ENCODE data around the gene WASHC4. TPM values are rescaled to one million over a fixed set of nuclear protein-coding genes. Genes with fewer than 3 reads are reported as not detected.

Gene WASHC4
- total RNA-seq, 1 experiment from 2014 or later, result 42.9 TPM

DNA sequence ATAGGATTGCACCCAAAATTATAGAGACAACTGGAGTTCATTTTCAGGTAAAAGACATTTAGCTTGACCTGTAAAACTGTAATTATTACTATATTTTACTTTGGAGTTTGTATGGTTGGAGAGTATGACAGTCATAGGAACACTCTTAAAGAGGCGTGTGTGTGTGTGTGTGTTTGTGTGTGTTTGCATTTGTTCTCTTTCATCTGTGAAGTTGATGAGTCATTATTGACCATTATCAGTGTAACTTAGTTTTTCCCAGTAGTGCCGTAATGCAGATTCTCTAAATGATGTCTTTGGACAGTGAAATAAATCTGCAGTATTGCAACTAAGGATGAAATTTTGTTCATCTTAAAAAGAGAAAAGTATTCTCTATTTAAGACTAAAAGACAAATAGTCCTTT lies 13.0 kb downstream of the WASHC4 start:
- peaks cover 80% of the 10 kb centered on the region for H3K36me3 Mint-ChIP-seq
- DNase-seq (ENCODE audit: low spot score) (no peak), ATAC-seq (no peak)
- TF ChIP-seq, protein P1, sequence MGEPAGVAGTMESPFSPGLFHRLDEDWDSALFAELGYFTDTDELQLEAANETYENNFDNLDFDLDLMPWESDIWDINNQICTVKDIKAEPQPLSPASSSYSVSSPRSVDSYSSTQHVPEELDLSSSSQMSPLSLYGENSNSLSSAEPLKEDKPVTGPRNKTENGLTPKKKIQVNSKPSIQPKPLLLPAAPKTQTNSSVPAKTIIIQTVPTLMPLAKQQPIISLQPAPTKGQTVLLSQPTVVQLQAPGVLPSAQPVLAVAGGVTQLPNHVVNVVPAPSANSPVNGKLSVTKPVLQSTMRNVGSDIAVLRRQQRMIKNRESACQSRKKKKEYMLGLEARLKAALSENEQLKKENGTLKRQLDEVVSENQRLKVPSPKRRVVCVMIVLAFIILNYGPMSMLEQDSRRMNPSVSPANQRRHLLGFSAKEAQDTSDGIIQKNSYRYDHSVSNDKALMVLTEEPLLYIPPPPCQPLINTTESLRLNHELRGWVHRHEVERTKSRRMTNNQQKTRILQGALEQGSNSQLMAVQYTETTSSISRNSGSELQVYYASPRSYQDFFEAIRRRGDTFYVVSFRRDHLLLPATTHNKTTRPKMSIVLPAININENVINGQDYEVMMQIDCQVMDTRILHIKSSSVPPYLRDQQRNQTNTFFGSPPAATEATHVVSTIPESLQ (CRISPR knock-in tag; IDR thresholded peaks at IDR 0.05), result no peak
- peak; percentile 31; the same call in 1 of the 2 replicates for TF ChIP-seq GABPB1 (CRISPR knock-in tag; IDR thresholded peaks at IDR 0.05)
- TF ChIP-seq CBFB (CRISPR knock-in tag; IDR thresholded peaks at IDR 0.05; ENCODE audit: low read depth), result no peak
- TF ChIP-seq MXD4 (CRISPR knock-in tag; IDR thresholded peaks at IDR 0.05; ENCODE audit: borderline replicate concordance), result no peak
- TF ChIP-seq ZBTB21 (CRISPR knock-in tag; IDR thresholded peaks at IDR 0.05; ENCODE audit: borderline replicate concordance), result no peak
- TF ChIP-seq ATF1 (CRISPR knock-in tag; IDR thresholded peaks at IDR 0.05), result no peak
- TF ChIP-seq, protein P2, sequence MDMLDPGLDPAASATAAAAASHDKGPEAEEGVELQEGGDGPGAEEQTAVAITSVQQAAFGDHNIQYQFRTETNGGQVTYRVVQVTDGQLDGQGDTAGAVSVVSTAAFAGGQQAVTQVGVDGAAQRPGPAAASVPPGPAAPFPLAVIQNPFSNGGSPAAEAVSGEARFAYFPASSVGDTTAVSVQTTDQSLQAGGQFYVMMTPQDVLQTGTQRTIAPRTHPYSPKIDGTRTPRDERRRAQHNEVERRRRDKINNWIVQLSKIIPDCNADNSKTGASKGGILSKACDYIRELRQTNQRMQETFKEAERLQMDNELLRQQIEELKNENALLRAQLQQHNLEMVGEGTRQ (CRISPR knock-in tag; IDR thresholded peaks at IDR 0.05), result no peak
- H3K4me3 Mint-ChIP-seq, result no peak overlapping the region
- no peak overlapping the region for H3K27ac Mint-ChIP-seq
- H3K27me3 Mint-ChIP-seq (ENCODE audit: low read depth), result no peaks in the 10 kb centered on the region
- ChIA-PET CTCF (no interaction called here), POLR2A (no interaction called here)
- no peaks in the 10 kb centered on the region for H3K9me3 Mint-ChIP-seq
- no peaks in the 10 kb centered on the region for H3K4me1 Mint-ChIP-seq

DNA sequence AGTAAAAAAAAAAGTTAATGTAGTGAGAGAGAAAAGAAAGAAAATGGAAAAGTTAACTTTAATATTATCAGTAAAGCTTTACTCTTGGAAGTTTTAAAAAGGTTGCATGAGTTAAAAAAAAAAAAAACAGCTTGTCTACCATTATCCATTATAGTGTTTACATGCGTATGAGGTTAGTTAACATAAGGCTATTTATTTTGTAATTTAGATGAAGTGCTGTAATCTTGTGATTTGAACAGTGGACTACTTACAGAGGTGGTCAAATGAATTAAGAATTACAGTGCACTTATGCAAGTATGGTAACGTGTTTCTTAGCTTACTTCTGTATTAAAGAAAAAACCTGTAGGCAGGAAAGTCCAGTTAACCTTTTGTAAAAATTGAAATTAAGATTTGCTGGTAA lies 30.7 kb downstream of the WASHC4 start:
- POLR2A ChIA-PET, result no interaction called here
- ATAC-seq (no peak), DNase-seq (ENCODE audit: low spot score) (no peak)
- H3K27ac Mint-ChIP-seq, result no peak overlapping the region
- H3K36me3 Mint-ChIP-seq, result peaks cover 51% of the 10 kb centered on the region
- no peaks in the 10 kb centered on the region for H3K4me1 Mint-ChIP-seq
- CTCF ChIA-PET, result no interaction called here
- no peak overlapping the region for H3K4me3 Mint-ChIP-seq
- no peaks in the 10 kb centered on the region for H3K9me3 Mint-ChIP-seq
- no peaks in the 10 kb centered on the region for H3K27me3 Mint-ChIP-seq (ENCODE audit: low read depth)
- TF ChIP-seq, protein P2 (CRISPR knock-in tag; IDR thresholded peaks at IDR 0.05), result no peak
- TF ChIP-seq ZNF121 (CRISPR knock-in tag; IDR thresholded peaks at IDR 0.05) (no peak), TEAD4 (CRISPR knock-in tag; IDR thresholded peaks at IDR 0.05) (no peak), NR3C1 (CRISPR knock-in tag; conservative IDR thresholded peaks at IDR 0.05; ENCODE audit: low read depth) (no peak), NFE2L1 (CRISPR knock-in tag; IDR thresholded peaks at IDR 0.05) (no peak), TEAD1 (CRISPR knock-in tag; IDR thresholded peaks at IDR 0.05) (no peak), ZNF416 (CRISPR knock-in tag; IDR thresholded peaks at IDR 0.05) (no peak), SMAD3 (CRISPR knock-in tag; IDR thresholded peaks at IDR 0.05; ENCODE audit: borderline replicate concordance) (no peak), ZNF138 (CRISPR knock-in tag; conservative IDR thresholded peaks at IDR 0.05) (no peak), FOXJ3 (CRISPR knock-in tag; IDR thresholded peaks at IDR 0.05; ENCODE audit: borderline replicate concordance) (no peak), FOXK1 (CRISPR knock-in tag; IDR thresholded peaks at IDR 0.05) (no peak)
- TF ChIP-seq, protein P3, sequence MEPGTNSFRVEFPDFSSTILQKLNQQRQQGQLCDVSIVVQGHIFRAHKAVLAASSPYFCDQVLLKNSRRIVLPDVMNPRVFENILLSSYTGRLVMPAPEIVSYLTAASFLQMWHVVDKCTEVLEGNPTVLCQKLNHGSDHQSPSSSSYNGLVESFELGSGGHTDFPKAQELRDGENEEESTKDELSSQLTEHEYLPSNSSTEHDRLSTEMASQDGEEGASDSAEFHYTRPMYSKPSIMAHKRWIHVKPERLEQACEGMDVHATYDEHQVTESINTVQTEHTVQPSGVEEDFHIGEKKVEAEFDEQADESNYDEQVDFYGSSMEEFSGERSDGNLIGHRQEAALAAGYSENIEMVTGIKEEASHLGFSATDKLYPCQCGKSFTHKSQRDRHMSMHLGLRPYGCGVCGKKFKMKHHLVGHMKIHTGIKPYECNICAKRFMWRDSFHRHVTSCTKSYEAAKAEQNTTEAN (CRISPR knock-in tag; IDR thresholded peaks at IDR 0.05), result no peak
- TF ChIP-seq, protein P4, sequence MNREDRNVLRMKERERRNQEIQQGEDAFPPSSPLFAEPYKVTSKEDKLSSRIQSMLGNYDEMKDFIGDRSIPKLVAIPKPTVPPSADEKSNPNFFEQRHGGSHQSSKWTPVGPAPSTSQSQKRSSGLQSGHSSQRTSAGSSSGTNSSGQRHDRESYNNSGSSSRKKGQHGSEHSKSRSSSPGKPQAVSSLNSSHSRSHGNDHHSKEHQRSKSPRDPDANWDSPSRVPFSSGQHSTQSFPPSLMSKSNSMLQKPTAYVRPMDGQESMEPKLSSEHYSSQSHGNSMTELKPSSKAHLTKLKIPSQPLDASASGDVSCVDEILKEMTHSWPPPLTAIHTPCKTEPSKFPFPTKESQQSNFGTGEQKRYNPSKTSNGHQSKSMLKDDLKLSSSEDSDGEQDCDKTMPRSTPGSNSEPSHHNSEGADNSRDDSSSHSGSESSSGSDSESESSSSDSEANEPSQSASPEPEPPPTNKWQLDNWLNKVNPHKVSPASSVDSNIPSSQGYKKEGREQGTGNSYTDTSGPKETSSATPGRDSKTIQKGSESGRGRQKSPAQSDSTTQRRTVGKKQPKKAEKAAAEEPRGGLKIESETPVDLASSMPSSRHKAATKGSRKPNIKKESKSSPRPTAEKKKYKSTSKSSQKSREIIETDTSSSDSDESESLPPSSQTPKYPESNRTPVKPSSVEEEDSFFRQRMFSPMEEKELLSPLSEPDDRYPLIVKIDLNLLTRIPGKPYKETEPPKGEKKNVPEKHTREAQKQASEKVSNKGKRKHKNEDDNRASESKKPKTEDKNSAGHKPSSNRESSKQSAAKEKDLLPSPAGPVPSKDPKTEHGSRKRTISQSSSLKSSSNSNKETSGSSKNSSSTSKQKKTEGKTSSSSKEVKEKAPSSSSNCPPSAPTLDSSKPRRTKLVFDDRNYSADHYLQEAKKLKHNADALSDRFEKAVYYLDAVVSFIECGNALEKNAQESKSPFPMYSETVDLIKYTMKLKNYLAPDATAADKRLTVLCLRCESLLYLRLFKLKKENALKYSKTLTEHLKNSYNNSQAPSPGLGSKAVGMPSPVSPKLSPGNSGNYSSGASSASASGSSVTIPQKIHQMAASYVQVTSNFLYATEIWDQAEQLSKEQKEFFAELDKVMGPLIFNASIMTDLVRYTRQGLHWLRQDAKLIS (CRISPR knock-in tag; IDR thresholded peaks at IDR 0.05; ENCODE audit: borderline replicate concordance), result no peak
- TF ChIP-seq, protein P5, sequence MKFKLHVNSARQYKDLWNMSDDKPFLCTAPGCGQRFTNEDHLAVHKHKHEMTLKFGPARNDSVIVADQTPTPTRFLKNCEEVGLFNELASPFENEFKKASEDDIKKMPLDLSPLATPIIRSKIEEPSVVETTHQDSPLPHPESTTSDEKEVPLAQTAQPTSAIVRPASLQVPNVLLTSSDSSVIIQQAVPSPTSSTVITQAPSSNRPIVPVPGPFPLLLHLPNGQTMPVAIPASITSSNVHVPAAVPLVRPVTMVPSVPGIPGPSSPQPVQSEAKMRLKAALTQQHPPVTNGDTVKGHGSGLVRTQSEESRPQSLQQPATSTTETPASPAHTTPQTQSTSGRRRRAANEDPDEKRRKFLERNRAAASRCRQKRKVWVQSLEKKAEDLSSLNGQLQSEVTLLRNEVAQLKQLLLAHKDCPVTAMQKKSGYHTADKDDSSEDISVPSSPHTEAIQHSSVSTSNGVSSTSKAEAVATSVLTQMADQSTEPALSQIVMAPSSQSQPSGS (CRISPR knock-in tag; IDR thresholded peaks at IDR 0.05; ENCODE audit: borderline replicate concordance, low read depth), result no peak
